ENCODE data around the gene NPLOC4.

DNA sequence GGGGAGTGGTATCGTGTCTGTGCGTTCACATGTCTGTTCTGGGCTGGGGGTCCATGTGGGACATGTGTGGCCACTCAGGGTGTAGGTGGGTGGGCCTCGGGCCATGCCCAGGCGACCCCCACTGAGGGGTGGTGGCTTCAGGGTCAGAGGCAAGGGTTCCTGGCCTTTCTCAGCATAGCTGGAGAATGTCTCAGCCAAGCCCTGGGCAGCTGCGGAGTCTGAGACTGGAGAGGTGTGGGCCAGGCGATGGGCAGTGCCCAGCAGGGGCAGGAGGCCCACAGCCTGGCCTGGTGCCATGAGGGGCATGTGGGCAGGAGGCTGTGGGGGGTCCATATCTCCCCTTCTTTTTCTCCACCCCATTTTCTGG lies 107.5 kb downstream of the NPLOC4 start:
- no peak for TF ChIP-seq POLR2A (IDR thresholded peaks at IDR 0.05; ENCODE audit: low read depth, low read length)
- TF ChIP-seq POU2F2 (IDR thresholded peaks at IDR 0.05; ENCODE audit: low read depth, low read length), result no peak
- TF ChIP-seq TAF1 (IDR thresholded peaks at IDR 0.05; ENCODE audit: low read depth, low read length), result no peak

Measured in GM12891 (cell line).